ENCODE data around the gene AK2.

AK2 gene

GRCh38 chr1:33010932-33011731 is 25.6 kb downstream of the AK2 start:
- no peak overlapping the region for H2BK5ac ChIP-seq (ENCODE audit: low read length)
- H2AK5ac ChIP-seq (ENCODE audit: low read length), result no peak overlapping the region
- H3K79me1 ChIP-seq (ENCODE audit: low read length), result no peaks in the 10 kb centered on the region
- no peak overlapping the region for H3K18ac ChIP-seq (ENCODE audit: low read length)
- H4K5ac ChIP-seq (ENCODE audit: low read length), result no peak overlapping the region
- H3K9ac ChIP-seq (ENCODE audit: low read length), result no peak overlapping the region
- no peak overlapping the region for H2BK15ac ChIP-seq (replicated peaks; ENCODE audit: low read depth)
- no CpG with 5 or more reads among the region's 5 CpGs for WGBS (ENCODE audit: extremely low coverage, insufficient coverage, low lambda C conversion rate)
- no peaks in the 10 kb centered on the region for H3K79me2 ChIP-seq (ENCODE audit: control insufficient read depth, insufficient read depth, low read length)
- H3K36me3 ChIP-seq (ENCODE audit: control insufficient read depth, insufficient read depth, low read length), result peaks cover 15% of the 10 kb centered on the region
- H2BK120ac ChIP-seq (ENCODE audit: low read depth, low read length), result no peak overlapping the region
- H3K4me1 ChIP-seq (ENCODE audit: control insufficient read depth, low read depth, low read length), result peaks cover 3% of the 10 kb centered on the region
- H3K4me2 ChIP-seq (ENCODE audit: low read length), result no peak overlapping the region
- no peak overlapping the region for H4K8ac ChIP-seq (ENCODE audit: low read depth, low read length)
- H3K27ac ChIP-seq (ENCODE audit: low read depth, low read length), result no peak overlapping the region
- no peak overlapping the region for H3K56ac ChIP-seq (ENCODE audit: low read length)
- DNase-seq, result no peak
- no peak overlapping the region for H3K23ac ChIP-seq (ENCODE audit: low read length)
- H3K4ac ChIP-seq (ENCODE audit: low read depth, low read length), result no peak overlapping the region
- no peak overlapping the region for H3K4me3 ChIP-seq (ENCODE audit: low read length)
- H3K27me3 ChIP-seq (ENCODE audit: insufficient read depth, low read length, poor library complexity), result no peaks in the 10 kb centered on the region

GRCh38 chr1:33009561-33009960 is 27.1 kb downstream of the AK2 start:
- Histone ChIP-seq H3K36me3 (ENCODE audit: control insufficient read depth, insufficient read depth, low read length) (peaks cover 15% of the 10 kb centered on the region), H2BK15ac (replicated peaks; ENCODE audit: low read depth) (no peak overlapping the region), H4K8ac (ENCODE audit: low read depth, low read length) (no peak overlapping the region), H4K5ac (ENCODE audit: low read length) (no peak overlapping the region), H3K4ac (ENCODE audit: low read depth, low read length) (no peak overlapping the region), H3K4me3 (ENCODE audit: low read length) (no peak overlapping the region), H3K79me1 (ENCODE audit: low read length) (no peaks in the 10 kb centered on the region), H2BK5ac (ENCODE audit: low read length) (no peak overlapping the region), H3K4me1 (ENCODE audit: control insufficient read depth, low read depth, low read length) (peaks cover 4% of the 10 kb centered on the region), H3K23ac (ENCODE audit: low read length) (no peak overlapping the region), H3K79me2 (ENCODE audit: control insufficient read depth, insufficient read depth, low read length) (no peaks in the 10 kb centered on the region), H3K9ac (ENCODE audit: low read length) (no peak overlapping the region), H3K27ac (ENCODE audit: low read depth, low read length) (no peak overlapping the region), H3K27me3 (ENCODE audit: insufficient read depth, low read length, poor library complexity) (no peaks in the 10 kb centered on the region), H3K4me2 (ENCODE audit: low read length) (no peak overlapping the region), H2AK5ac (ENCODE audit: low read length) (no peak overlapping the region), H3K18ac (ENCODE audit: low read length) (no peak overlapping the region), H3K56ac (ENCODE audit: low read length) (no peak overlapping the region), H2BK120ac (ENCODE audit: low read depth, low read length) (no peak overlapping the region)
- no CpG with 5 or more reads among the region's 1 CpG for WGBS (ENCODE audit: extremely low coverage, insufficient coverage, low lambda C conversion rate)
- no peak for DNase-seq

GRCh38 chr1:33008051-33008914 is 28.4 kb downstream of the AK2 start:
- no peak overlapping the region for H2BK5ac ChIP-seq (ENCODE audit: low read length)
- no peak overlapping the region for H3K4me3 ChIP-seq (ENCODE audit: low read length)
- no peak overlapping the region for H4K8ac ChIP-seq (ENCODE audit: low read depth, low read length)
- no peak overlapping the region for H2AK5ac ChIP-seq (ENCODE audit: low read length)
- no peak overlapping the region for H3K56ac ChIP-seq (ENCODE audit: low read length)
- no peak overlapping the region for H2BK15ac ChIP-seq (replicated peaks; ENCODE audit: low read depth)
- no peaks in the 10 kb centered on the region for H3K79me2 ChIP-seq (ENCODE audit: control insufficient read depth, insufficient read depth, low read length)
- H3K4me1 ChIP-seq (ENCODE audit: control insufficient read depth, low read depth, low read length), result peaks cover 4% of the 10 kb centered on the region
- no peak overlapping the region for H3K23ac ChIP-seq (ENCODE audit: low read length)
- H3K9ac ChIP-seq (ENCODE audit: low read length), result no peak overlapping the region
- H3K4ac ChIP-seq (ENCODE audit: low read depth, low read length), result no peak overlapping the region
- WGBS (ENCODE audit: extremely low coverage, insufficient coverage, low lambda C conversion rate), result no CpG with 5 or more reads among the region's 13 CpGs
- no peak overlapping the region for H3K18ac ChIP-seq (ENCODE audit: low read length)
- DNase-seq, result no peak
- no peaks in the 10 kb centered on the region for H3K27me3 ChIP-seq (ENCODE audit: insufficient read depth, low read length, poor library complexity)
- peaks cover 15% of the 10 kb centered on the region for H3K36me3 ChIP-seq (ENCODE audit: control insufficient read depth, insufficient read depth, low read length)
- H3K79me1 ChIP-seq (ENCODE audit: low read length), result no peaks in the 10 kb centered on the region
- no peak overlapping the region for H2BK120ac ChIP-seq (ENCODE audit: low read depth, low read length)
- no peak overlapping the region for H3K27ac ChIP-seq (ENCODE audit: low read depth, low read length)
- no peak overlapping the region for H3K4me2 ChIP-seq (ENCODE audit: low read length)
- no peak overlapping the region for H4K5ac ChIP-seq (ENCODE audit: low read length)

GRCh38 chr1:33007190-33008050 is 29.3 kb downstream of the AK2 start:
- Histone ChIP-seq H2AK5ac (ENCODE audit: low read length) (no peak overlapping the region), H3K27me3 (ENCODE audit: insufficient read depth, low read length, poor library complexity) (no peaks in the 10 kb centered on the region), H2BK15ac (replicated peaks; ENCODE audit: low read depth) (no peak overlapping the region), H3K27ac (ENCODE audit: low read depth, low read length) (no peak overlapping the region), H3K9ac (ENCODE audit: low read length) (no peak overlapping the region), H4K5ac (ENCODE audit: low read length) (no peak overlapping the region), H4K8ac (ENCODE audit: low read depth, low read length) (no peak overlapping the region), H3K79me2 (ENCODE audit: control insufficient read depth, insufficient read depth, low read length) (no peaks in the 10 kb centered on the region), H3K4me2 (ENCODE audit: low read length) (no peak overlapping the region), H3K23ac (ENCODE audit: low read length) (no peak overlapping the region), H2BK5ac (ENCODE audit: low read length) (no peak overlapping the region), H2BK120ac (ENCODE audit: low read depth, low read length) (no peak overlapping the region), H3K4me1 (ENCODE audit: control insufficient read depth, low read depth, low read length) (peaks cover 4% of the 10 kb centered on the region), H3K36me3 (ENCODE audit: control insufficient read depth, insufficient read depth, low read length) (peaks cover 13% of the 10 kb centered on the region), H3K4me3 (ENCODE audit: low read length) (no peak overlapping the region), H3K56ac (ENCODE audit: low read length) (no peak overlapping the region), H3K18ac (ENCODE audit: low read length) (no peak overlapping the region), H3K79me1 (ENCODE audit: low read length) (no peaks in the 10 kb centered on the region), H3K4ac (ENCODE audit: low read depth, low read length) (no peak overlapping the region)
- WGBS (ENCODE audit: extremely low coverage, insufficient coverage, low lambda C conversion rate), result no CpG with 5 or more reads among the region's 6 CpGs
- peak; percentile 82 for DNase-seq

GRCh38 chr1:33005838-33006421 is 30.8 kb downstream of the AK2 start:
- Histone ChIP-seq H3K23ac (ENCODE audit: low read length) (no peak overlapping the region), H3K4me1 (ENCODE audit: control insufficient read depth, low read depth, low read length) (peaks cover 4% of the 10 kb centered on the region), H4K8ac (ENCODE audit: low read depth, low read length) (no peak overlapping the region), H3K36me3 (ENCODE audit: control insufficient read depth, insufficient read depth, low read length) (peaks cover 5% of the 10 kb centered on the region), H2BK15ac (replicated peaks; ENCODE audit: low read depth) (no peak overlapping the region), H3K9ac (ENCODE audit: low read length) (peak overlapping the region; percentile 1), H3K4me3 (ENCODE audit: low read length) (no peak overlapping the region), H3K4me2 (ENCODE audit: low read length) (no peak overlapping the region), H3K79me2 (ENCODE audit: control insufficient read depth, insufficient read depth, low read length) (no peaks in the 10 kb centered on the region), H3K4ac (ENCODE audit: low read depth, low read length) (no peak overlapping the region), H3K79me1 (ENCODE audit: low read length) (no peaks in the 10 kb centered on the region), H2BK5ac (ENCODE audit: low read length) (no peak overlapping the region), H3K56ac (ENCODE audit: low read length) (peak overlapping the region; percentile 37), H3K27ac (ENCODE audit: low read depth, low read length) (no peak overlapping the region), H2AK5ac (ENCODE audit: low read length) (no peak overlapping the region), H2BK120ac (ENCODE audit: low read depth, low read length) (no peak overlapping the region), H4K5ac (ENCODE audit: low read length) (no peak overlapping the region), H3K27me3 (ENCODE audit: insufficient read depth, low read length, poor library complexity) (no peaks in the 10 kb centered on the region), H3K18ac (ENCODE audit: low read length) (no peak overlapping the region)
- no CpG with 5 or more reads among the region's 9 CpGs for WGBS (ENCODE audit: extremely low coverage, insufficient coverage, low lambda C conversion rate)
- DNase-seq, result no peak

Data from mesendoderm (in vitro differentiated cells).